Measurements from ENCODE around the gene SH3GL1.

SH3GL1 gene

GRCh38 chr19:4375164-4376027 is 25.0 kb downstream of the SH3GL1 start:
- peak overlapping the region; percentile 20 for H3K4me3 ChIP-seq (replicated peaks; ENCODE audit: low read depth, low read length)
- TF ChIP-seq CTCF (IDR thresholded peaks at IDR 0.05; ENCODE audit: low read depth, low read length, missing control alignments), result peak; percentile 48
- DNase-seq (ENCODE audit: extremely low read depth, low read depth), result peak; percentile 56

- no peak for TF ChIP-seq CTCF (IDR thresholded peaks at IDR 0.05; ENCODE audit: low read depth, low read length, missing control alignments)
- peak overlapping the region; percentile 20 for H3K4me3 ChIP-seq (replicated peaks; ENCODE audit: low read depth, low read length)
- DNase-seq (ENCODE audit: extremely low read depth, low read depth), result no peak
Measured at GRCh38 chr19:4374498-4375163, 25.7 kb downstream of the SH3GL1 start.

GRCh38 chr19:4373601-4374497 is 26.5 kb downstream of the SH3GL1 start:
- peak overlapping the region; percentile 20; the same call in 1 of the 2 replicates for H3K4me3 ChIP-seq (replicated peaks; ENCODE audit: low read depth, low read length)
- no peak for DNase-seq (ENCODE audit: extremely low read depth, low read depth)

GRCh38 chr19:4373013-4373367 is 27.4 kb downstream of the SH3GL1 start:
- H3K4me3 ChIP-seq (replicated peaks; ENCODE audit: low read depth, low read length), result no peak overlapping the region
- TF ChIP-seq CTCF (IDR thresholded peaks at IDR 0.05; ENCODE audit: low read depth, low read length, missing control alignments), result no peak
- DNase-seq (ENCODE audit: extremely low read depth, low read depth), result no peak

More at GRCh38 chr19:4373601-4374497, 26.5 kb downstream of the SH3GL1 start:
- no peak for TF ChIP-seq CTCF (IDR thresholded peaks at IDR 0.05; ENCODE audit: low read depth, low read length, missing control alignments)

GRCh38 chr19:4372165-4373012 is 28.0 kb downstream of the SH3GL1 start:
- TF ChIP-seq CTCF (IDR thresholded peaks at IDR 0.05; ENCODE audit: low read depth, low read length, missing control alignments), result no peak
- no peak overlapping the region for H3K4me3 ChIP-seq (replicated peaks; ENCODE audit: low read depth, low read length)
- DNase-seq (ENCODE audit: extremely low read depth, low read depth), result no peak

Measured in HFF-Myc (cell line).